CD14-positive monocyte (primary cell): ENCODE measurements around the gene PI3. TPM values are rescaled to one million over a fixed set of nuclear protein-coding genes. Genes with fewer than 3 reads are reported as not detected.

Experiments
- DNase-seq, 3 donors: peaks; one replicate each; pipeline ENCODE4 v3.0.0-alpha.2; 2011 to 2022
- H2AFZ ChIP-seq: 2 replicates; pipeline ENCODE4 v1.6.0; 2012; ENCODE audit warnings: mild to moderate bottlenecking, low read depth, low read length, inconsistent platforms; ENCODE audit not compliant: insufficient read depth, poor library complexity, severe bottlenecking
- H3K27ac ChIP-seq, 2 donors: 1 replicate in 1 of 2; 2 replicates in 1 of 2; pipeline ENCODE4 v1.5.1; 2012 to 2013; ENCODE audit warnings: low read length in 2 of 2, control low read depth in 1 of 2, inconsistent platforms in 1 of 2, low read depth in 1 of 2, mild to moderate bottlenecking in 1 of 2
- H3K27me3 ChIP-seq, 2 donors: one replicate each; pipeline versions ENCODE4 v1.6.0 to v1.6.1; 2011 to 2013; ENCODE audit warnings: low read length in 2 of 2; ENCODE audit not compliant: control insufficient read depth in 2 of 2, insufficient read depth in 2 of 2
- H3K36me3 ChIP-seq, 2 donors: replicated peaks in 1 of 2; 1 replicate in 1 of 2; 2 replicates in 1 of 2; pipeline versions ENCODE4 v1.5.1 to v1.6.1; 2012 to 2013; ENCODE audit warnings: low read length in 2 of 2, control low read depth in 1 of 2, inconsistent platforms in 1 of 2, mild to moderate bottlenecking in 1 of 2; ENCODE audit not compliant: insufficient read depth in 2 of 2, control insufficient read depth in 1 of 2
- H3K4me1 ChIP-seq, 2 donors: 1 replicate in 1 of 2; 2 replicates in 1 of 2; pipeline versions ENCODE4 v1.5.1 to v1.6.1; 2012 to 2013; ENCODE audit warnings: low read length in 2 of 2, control low read depth in 1 of 2, inconsistent platforms in 1 of 2, mild to moderate bottlenecking in 1 of 2, moderate library complexity in 1 of 2; ENCODE audit not compliant: insufficient read depth in 2 of 2, control insufficient read depth in 1 of 2
- H3K4me2 ChIP-seq: replicated peaks from 2 replicates; pipeline ENCODE3; 2012; ENCODE audit warnings: low read length, moderate library complexity, mild to moderate bottlenecking; ENCODE audit not compliant: poor library complexity, severe bottlenecking; ENCODE audit errors: extremely low read depth
- H3K4me3 ChIP-seq, 3 experiments: fragments of 200-600 bp in 1 of 3; sonication (generic) in 1 of 3; replicated peaks in 1 of 3; 1 replicate in 2 of 3; 2 replicates in 1 of 3; pipeline ENCODE4 v1.5.1; 2011 to 2013; ENCODE audit warnings: low read length in 3 of 3, mild to moderate bottlenecking in 3 of 3, control low read depth in 2 of 3, low read depth in 2 of 3, inconsistent platforms in 1 of 3, moderate library complexity in 1 of 3
- H3K79me2 ChIP-seq: 2 replicates; pipeline ENCODE4 v1.6.0; 2012; ENCODE audit warnings: mild to moderate bottlenecking, control low read depth, inconsistent platforms, low read length, moderate library complexity; ENCODE audit not compliant: insufficient read depth
- H3K9ac ChIP-seq: 2 replicates; pipeline ENCODE4 v1.6.0; 2017; ENCODE audit warnings: low read length, mild to moderate bottlenecking; ENCODE audit not compliant: insufficient read depth, poor library complexity, severe bottlenecking
- H3K9me3 ChIP-seq, 2 donors: replicated peaks in 1 of 2; 1 replicate in 1 of 2; 2 replicates in 1 of 2; pipeline versions ENCODE4 v1.5.1 to v1.6.1; 2012 to 2013; ENCODE audit warnings: low read length in 2 of 2, control low read depth in 1 of 2; ENCODE audit not compliant: control insufficient read depth in 1 of 2, insufficient read depth in 1 of 2
- H4K20me1 ChIP-seq: 2 replicates; pipeline ENCODE4 v1.6.0; 2012; ENCODE audit warnings: mild to moderate bottlenecking, low read length, control low read depth, moderate library complexity; ENCODE audit not compliant: insufficient read depth
- H3K27ac Mint-ChIP-seq, 7 donors: one replicate each; pipeline ENCODE4 v1.8.0; 2020; ENCODE audit warnings: mild to moderate bottlenecking in 7 of 7, mixed read lengths in 7 of 7, moderate library complexity in 6 of 7, inconsistent platforms in 2 of 7
- H3K27me3 Mint-ChIP-seq, 3 donors: one replicate each; pipeline ENCODE4 v1.8.0; 2021 to 2022; ENCODE audit warnings: low read depth in 3 of 3, mild to moderate bottlenecking in 3 of 3, mixed read lengths in 3 of 3, moderate library complexity in 3 of 3, inconsistent platforms in 1 of 3
- H3K36me3 Mint-ChIP-seq, 2 donors: one replicate each; pipeline ENCODE4 v1.8.0; 2020; ENCODE audit warnings: mixed read lengths in 2 of 2, inconsistent platforms in 1 of 2, mild to moderate bottlenecking in 1 of 2
- H3K4me1 Mint-ChIP-seq: one replicate; pipeline ENCODE4 v1.8.0; 2020; ENCODE audit warnings: mild to moderate bottlenecking, mixed read lengths
- H3K4me3 Mint-ChIP-seq, 2 donors: one replicate each; pipeline ENCODE4 v1.8.0; 2020; ENCODE audit warnings: mild to moderate bottlenecking in 2 of 2, mixed read lengths in 2 of 2, moderate library complexity in 1 of 2
- H3K9me3 Mint-ChIP-seq, 7 donors: one replicate each; pipeline ENCODE4 v1.8.0; 2020 to 2022; ENCODE audit warnings: mixed read lengths in 7 of 7, mild to moderate bottlenecking in 6 of 7, moderate library complexity in 6 of 7, inconsistent platforms in 2 of 7
- CTCF ChIP-seq: fragments of 200-600 bp; IDR thresholded peaks from one replicate; pipeline ENCODE4 v1.8.0; 2022; ENCODE audit warnings: antibody characterized with exemption, mild to moderate bottlenecking
- WGBS: methylation state at CpG from one replicate; pipeline ENCODE4 v1.1.5; 2013; ENCODE audit warnings: missing lambda C conversion rate; ENCODE audit not compliant: insufficient coverage; 5-methylcytosine and 5-hydroxymethylcytosine counted together
- intact Hi-C, 2 donors: fragments of 100-400 bp; cut with micrococcal nuclease; formaldehyde crosslinking; loops; one replicate each; pipeline versions ENCODE4 v1.15.0 to v1.15.1; 2023
- polyA plus RNA-seq, 3 donors: library from polyadenylated mRNA; depleted of rRNA in 1 of 3; unstranded in 2 of 3; stranded (reverse) in 1 of 3; fragments of 300-500 nt in 2 of 3; fragments of >200 nt in 1 of 3; fragmentation: Illumina TruSeq in 2 of 3; gene quantifications; 1 replicate in 2 of 3; 2 replicates in 1 of 3; pipeline ENCODE4 v1.2.3, GENCODE V29; 2012 to 2021

The PI3 gene
- polyA plus RNA-seq, 3 donors = not detected

- H3K4me1 ChIP-seq = no peaks in the 10 kb centered on the region
- TF ChIP-seq CTCF = no peak
- H3K4me3 ChIP-seq = no peak overlapping the region
- H3K36me3 ChIP-seq = no peaks in the 10 kb centered on the region
- peaks cover 0 to 2% (median 0%) of the 10 kb centered on the region in 7 donors for H3K9me3 Mint-ChIP-seq
- H3K4me3 Mint-ChIP-seq = no peak overlapping the region
- no peak for DNase-seq
- intact Hi-C loops = no loop called here
- no peaks in the 10 kb centered on the region for H3K79me2 ChIP-seq
- no peaks in the 10 kb centered on the region for H3K4me1 Mint-ChIP-seq
- H3K27me3 ChIP-seq = peaks cover 3 to 12% of the 10 kb centered on the region in 2 donors
- H3K9me3 ChIP-seq = no peaks in the 10 kb centered on the region
- no peaks in the 10 kb centered on the region for H3K36me3 Mint-ChIP-seq
- H3K27ac Mint-ChIP-seq = peak overlapping the region in 1 of 7 donors; percentile 48
- H2AFZ ChIP-seq = no peak overlapping the region
- no peaks in the 10 kb centered on the region for H4K20me1 ChIP-seq
- H3K4me2 ChIP-seq = no peak overlapping the region
- peaks cover 10 to 33% (median 18%) of the 10 kb centered on the region in 3 donors for H3K27me3 Mint-ChIP-seq
- no peak overlapping the region for H3K9ac ChIP-seq
- 91% methylated on average over 4 of the region's 4 CpGs for WGBS
- no peak overlapping the region for H3K27ac ChIP-seq
Observed at GRCh38 chr20:45218124-45218523, 43.4 kb downstream of the PI3 start.

- H3K27ac Mint-ChIP-seq = no peak overlapping the region
- H3K27me3 Mint-ChIP-seq = peaks cover 7 to 33% (median 18%) of the 10 kb centered on the region in 3 donors
Observed at GRCh38 chr20:45218636-45219035, 43.9 kb downstream of the PI3 start.

More at GRCh38 chr20:45218636-45219035, 43.9 kb downstream of the PI3 start:
- Histone ChIP-seq H3K79me2 (no peaks in the 10 kb centered on the region), H4K20me1 (no peaks in the 10 kb centered on the region), H3K4me2 (no peak overlapping the region), H3K9me3 (no peaks in the 10 kb centered on the region), H2AFZ (no peak overlapping the region), H3K4me3 (no peak overlapping the region), H3K27me3 (peaks cover 3 to 12% of the 10 kb centered on the region in 2 donors), H3K27ac (no peak overlapping the region), H3K36me3 (no peaks in the 10 kb centered on the region), H3K4me1 (no peaks in the 10 kb centered on the region), H3K9ac (no peak overlapping the region)
- intact Hi-C loops = no loop called here
- DNase-seq = no peak
- TF ChIP-seq CTCF = no peak
- Mint-ChIP-seq H3K36me3 (no peaks in the 10 kb centered on the region), H3K9me3 (peaks cover 0 to 2% (median 0%) of the 10 kb centered on the region in 7 donors), H3K4me1 (no peaks in the 10 kb centered on the region), H3K4me3 (no peak overlapping the region)
- WGBS = 89% methylated on average over 2 of the region's 2 CpGs
